Thoracic aorta (tissue), 2 donors: ENCODE measurements around the gene TUBB2B. TPM values are rescaled to one million over a fixed set of nuclear protein-coding genes. Genes with fewer than 3 reads are reported as not detected.
"Not testable (repeated sequence)": the region's sequence is repeated elsewhere in the genome, so short reads cannot be mapped to it uniquely, and the experiment has no call there.

Experiments
- ATAC-seq: fragments of 150-250 bp; one replicate; pipeline ENCODE4 v1.8.0; 2017; ENCODE audit warnings: low read depth; ENCODE audit not compliant: insufficient number of reproducible peaks, low FRiP score
- DNase-seq: peaks from one replicate; pipeline ENCODE4 v3.0.0-alpha.2; 2020; ENCODE audit warnings: low spot score
- H3K27ac ChIP-seq, 2 donors: fragments of 200-600 bp; sonication (generic); 1 replicate in 1 of 2; 2 replicates in 1 of 2; pipeline ENCODE4 v1.5.1; 2016; ENCODE audit warnings: mild to moderate bottlenecking in 2 of 2, moderate library complexity in 2 of 2
- H3K27me3 ChIP-seq: fragments of 200-600 bp; sonication (generic); replicated peaks from 2 replicates; pipeline ENCODE4 v1.6.0; 2016; ENCODE audit warnings: mild to moderate bottlenecking; ENCODE audit not compliant: insufficient read depth
- H3K36me3 ChIP-seq: fragments of 200-600 bp; sonication (generic); one replicate; pipeline ENCODE4 v1.5.1; 2016
- H3K4me1 ChIP-seq, 2 donors: fragments of 200-600 bp; sonication (generic); 1 replicate in 1 of 2; 2 replicates in 1 of 2; pipeline versions ENCODE4 v1.5.1 to v1.6.0; 2016; ENCODE audit warnings: low read depth in 2 of 2, mild to moderate bottlenecking in 1 of 2; ENCODE audit not compliant: control insufficient read depth in 1 of 2
- H3K4me3 ChIP-seq: fragments of 200-600 bp; sonication (generic); 2 replicates; pipeline ENCODE4 v1.5.1; 2016; ENCODE audit warnings: mild to moderate bottlenecking
- H3K9me3 ChIP-seq: fragments of 200-600 bp; sonication (generic); 2 replicates; pipeline ENCODE4 v1.5.1; 2016
- CTCF ChIP-seq: fragments of 200-600 bp; sonication (generic); IDR thresholded peaks from one replicate; pipeline ENCODE4 v1.5.1; 2019; ENCODE audit warnings: antibody characterized with exemption
- total RNA-seq, 2 donors: library from RNA; depleted of rRNA; stranded (reverse); fragments of >200 nt; gene quantifications; one replicate each; pipeline versions ENCODE4 v1.1.0 to v1.2.3, GENCODE V29; 2016

TUBB2B gene
- total RNA-seq, 2 donors from 2014 or later: 1.8 to 3.2 TPM

GRCh38 chr6:3245216-3245615, 17.8 kb upstream of the TUBB2B start:
- ATAC-seq (no peak), DNase-seq (no peak)
- Histone ChIP-seq H3K27me3 (no peaks in the 10 kb centered on the region), H3K9me3 (no peaks in the 10 kb centered on the region), H3K36me3 (no peaks in the 10 kb centered on the region), H3K4me3 (no peak overlapping the region), H3K4me1 (peaks cover 0 to 8% of the 10 kb centered on the region in 2 donors), H3K27ac (no peak overlapping the region)
- TF ChIP-seq CTCF: no peak

GRCh38 chr6:3244832-3245161, 17.3 kb upstream of the TUBB2B start:
- not testable (repeated sequence) for DNase-seq, H3K36me3 ChIP-seq, H3K4me3 ChIP-seq, H3K4me1 ChIP-seq, ATAC-seq, H3K9me3 ChIP-seq, H3K27ac ChIP-seq, H3K27me3 ChIP-seq

GRCh38 chr6:3244003-3244831, 16.8 kb upstream of the TUBB2B start:
- Histone ChIP-seq H3K4me3 (no peak overlapping the region), H3K9me3 (no peaks in the 10 kb centered on the region), H3K36me3 (no peaks in the 10 kb centered on the region), H3K27ac (no peak overlapping the region), H3K27me3 (no peaks in the 10 kb centered on the region), H3K4me1 (peaks cover 0 to 8% of the 10 kb centered on the region in 2 donors)
- DNase-seq: no peak
- no peak for TF ChIP-seq CTCF
- no peak for ATAC-seq

- no peak overlapping the region for H3K27ac ChIP-seq
- no peak for TF ChIP-seq CTCF
- ATAC-seq (no peak), DNase-seq (no peak)
- no peaks in the 10 kb centered on the region for H3K9me3 ChIP-seq
- no peaks in the 10 kb centered on the region for H3K36me3 ChIP-seq
- peaks cover 0 to 3% of the 10 kb centered on the region in 2 donors for H3K4me1 ChIP-seq
- no peak overlapping the region for H3K4me3 ChIP-seq
- no peaks in the 10 kb centered on the region for H3K27me3 ChIP-seq
Measured at GRCh38 chr6:3242768-3243167, 15.3 kb upstream of the TUBB2B start.

GRCh38 chr6:3241745-3242144, 14.3 kb upstream of the TUBB2B start:
- H3K36me3 ChIP-seq, ATAC-seq, H3K9me3 ChIP-seq, DNase-seq, H3K27ac ChIP-seq, H3K27me3 ChIP-seq, H3K4me1 ChIP-seq, H3K4me3 ChIP-seq: not testable (repeated sequence)

- Histone ChIP-seq H3K4me3 (no peak overlapping the region), H3K36me3 (no peaks in the 10 kb centered on the region), H3K27ac (no peak overlapping the region), H3K27me3 (no peaks in the 10 kb centered on the region), H3K4me1 (no peaks in the 10 kb centered on the region), H3K9me3 (no peaks in the 10 kb centered on the region)
- DNase-seq (no peak), ATAC-seq (no peak)
- no peak for TF ChIP-seq CTCF
Measured at GRCh38 chr6:3240595-3240994, 13.1 kb upstream of the TUBB2B start.
